Measurements from ENCODE around the gene IFIT1B. TPM values are rescaled to one million over a fixed set of nuclear protein-coding genes. Genes with fewer than 3 reads are reported as not detected.
"Not testable (repeated sequence)": the region's sequence is repeated elsewhere in the genome, so short reads cannot be mapped to it uniquely, and the experiment has no call there.

IFIT1B gene
- total RNA-seq, 1 donor from 2014 or later, result not detected

DNA sequence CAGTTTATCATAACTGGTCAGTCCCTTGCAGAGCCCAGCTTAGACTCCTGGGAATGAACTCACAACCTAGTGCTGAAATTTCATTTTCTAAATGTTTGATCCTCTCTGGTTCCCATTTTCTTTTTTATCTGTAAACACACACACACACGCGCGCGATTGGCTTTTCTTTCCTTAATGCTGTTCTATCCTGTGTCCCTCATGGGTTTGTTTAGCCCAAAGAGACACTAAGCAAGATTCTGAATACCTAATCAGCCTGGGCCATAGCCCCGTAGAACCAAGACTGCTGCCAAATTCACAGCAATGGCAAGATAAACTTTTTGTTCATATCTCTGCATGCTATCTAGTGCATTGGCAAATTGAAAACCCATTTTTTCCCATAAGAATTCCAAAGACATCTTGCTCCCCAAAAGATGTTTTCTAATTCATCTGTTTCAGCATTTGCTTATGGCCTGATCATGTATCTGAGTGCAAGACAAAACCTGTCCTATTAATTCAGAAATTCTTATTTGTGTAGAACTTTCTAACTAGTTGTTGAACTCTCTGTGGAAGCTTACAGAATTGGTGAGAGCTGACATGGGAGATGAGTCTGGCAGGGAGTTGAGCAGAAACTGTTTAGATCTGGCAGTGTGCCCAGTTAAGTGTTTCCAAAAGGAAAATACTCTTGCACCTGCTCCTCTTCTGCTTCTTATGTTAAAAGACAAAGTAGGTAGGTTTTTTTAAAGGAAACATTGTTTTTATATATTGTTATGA, 12.8 kb downstream of the IFIT1B start:
- TF ChIP-seq, protein P1, sequence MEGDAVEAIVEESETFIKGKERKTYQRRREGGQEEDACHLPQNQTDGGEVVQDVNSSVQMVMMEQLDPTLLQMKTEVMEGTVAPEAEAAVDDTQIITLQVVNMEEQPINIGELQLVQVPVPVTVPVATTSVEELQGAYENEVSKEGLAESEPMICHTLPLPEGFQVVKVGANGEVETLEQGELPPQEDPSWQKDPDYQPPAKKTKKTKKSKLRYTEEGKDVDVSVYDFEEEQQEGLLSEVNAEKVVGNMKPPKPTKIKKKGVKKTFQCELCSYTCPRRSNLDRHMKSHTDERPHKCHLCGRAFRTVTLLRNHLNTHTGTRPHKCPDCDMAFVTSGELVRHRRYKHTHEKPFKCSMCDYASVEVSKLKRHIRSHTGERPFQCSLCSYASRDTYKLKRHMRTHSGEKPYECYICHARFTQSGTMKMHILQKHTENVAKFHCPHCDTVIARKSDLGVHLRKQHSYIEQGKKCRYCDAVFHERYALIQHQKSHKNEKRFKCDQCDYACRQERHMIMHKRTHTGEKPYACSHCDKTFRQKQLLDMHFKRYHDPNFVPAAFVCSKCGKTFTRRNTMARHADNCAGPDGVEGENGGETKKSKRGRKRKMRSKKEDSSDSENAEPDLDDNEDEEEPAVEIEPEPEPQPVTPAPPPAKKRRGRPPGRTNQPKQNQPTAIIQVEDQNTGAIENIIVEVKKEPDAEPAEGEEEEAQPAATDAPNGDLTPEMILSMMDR (IDR thresholded peaks at IDR 0.05), result no peak
- Histone ChIP-seq H3K9me3 (no peaks in the 10 kb centered on the region), H3K27ac (no peak overlapping the region), H3K27me3 (no peaks in the 10 kb centered on the region), H3K4me1 (peaks cover 27% of the 10 kb centered on the region), H3K4me3 (no peak overlapping the region), H3K36me3 (no peaks in the 10 kb centered on the region)
- ATAC-seq (no peak), DNase-seq (no peak)
- intact Hi-C loops (cut with DNase I), result no loop called here

DNA sequence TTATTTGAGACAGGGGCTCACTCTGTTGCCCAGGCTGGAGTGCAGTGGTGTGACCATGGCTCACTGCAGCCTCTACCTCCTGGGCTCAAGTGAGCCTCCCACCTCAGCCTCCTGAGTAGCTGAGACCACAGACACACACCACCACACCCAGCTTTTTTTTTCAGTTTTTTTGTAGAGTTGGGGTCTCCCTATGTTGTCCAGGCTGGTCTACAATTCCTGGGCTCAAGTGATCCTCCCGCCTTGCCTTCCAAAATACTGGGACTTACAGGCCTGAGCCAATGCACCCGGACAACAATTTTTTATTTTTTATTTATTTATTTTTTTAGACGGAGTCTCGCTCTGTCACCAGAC, 13.3 kb downstream of the IFIT1B start:
- H3K36me3 ChIP-seq; H3K4me3 ChIP-seq; H3K27ac ChIP-seq; ATAC-seq; H3K27me3 ChIP-seq; H3K9me3 ChIP-seq; DNase-seq; intact Hi-C loops (cut with DNase I): not testable (repeated sequence)
- H3K4me1 ChIP-seq, result peaks cover 27% of the 10 kb centered on the region

GRCh38 chr10:89391907-89392756, 14.3 kb downstream of the IFIT1B start, which contains the start of gene IFIT1:
IFIT1 (plus strand) TSS chr10:89392623; CDS start chr10:89392713, 90 bp downstream.
- peak within 1 kb of the TSS; percentile 62 for H3K4me3 ChIP-seq
- DNase-seq (no peak), ATAC-seq (peak; percentile 95)
- peak within 1 kb of the TSS; percentile 88 for H3K27ac ChIP-seq
- intact Hi-C loops (cut with DNase I), result no loop called here
- H3K4me1 ChIP-seq, result peaks cover 27% of the 10 kb centered on the region
- H3K36me3 ChIP-seq, result no peaks in the 10 kb centered on the region
- TF ChIP-seq, protein P1 (IDR thresholded peaks at IDR 0.05), result no peak
- H3K9me3 ChIP-seq, result no peaks in the 10 kb centered on the region
- no peaks in the 10 kb centered on the region for H3K27me3 ChIP-seq

GRCh38 chr10:89392974-89393373, 15.1 kb downstream of the IFIT1B start:
- intact Hi-C loops (cut with DNase I), result no loop called here
- Histone ChIP-seq H3K4me3 (peak overlapping the region; percentile 62), H3K9me3 (no peaks in the 10 kb centered on the region), H3K36me3 (no peaks in the 10 kb centered on the region), H3K27me3 (no peaks in the 10 kb centered on the region), H3K27ac (peak overlapping the region; percentile 88), H3K4me1 (peaks cover 27% of the 10 kb centered on the region)
- DNase-seq, result no peak
- TF ChIP-seq, protein P1 (IDR thresholded peaks at IDR 0.05), result no peak
- peak; percentile 79 for ATAC-seq

GRCh38 chr10:89393898-89394297, 16.0 kb downstream of the IFIT1B start:
- H3K4me3 ChIP-seq, result peak overlapping the region; percentile 62
- TF ChIP-seq, protein P1 (IDR thresholded peaks at IDR 0.05), result no peak
- no peaks in the 10 kb centered on the region for H3K9me3 ChIP-seq
- peaks cover 27% of the 10 kb centered on the region for H3K4me1 ChIP-seq
- no peak for ATAC-seq
- no peak for DNase-seq
- H3K27me3 ChIP-seq, result no peaks in the 10 kb centered on the region
- H3K36me3 ChIP-seq, result no peaks in the 10 kb centered on the region
- H3K27ac ChIP-seq, result peak overlapping the region; percentile 88
- intact Hi-C loops (cut with DNase I), result no loop called here

DNA sequence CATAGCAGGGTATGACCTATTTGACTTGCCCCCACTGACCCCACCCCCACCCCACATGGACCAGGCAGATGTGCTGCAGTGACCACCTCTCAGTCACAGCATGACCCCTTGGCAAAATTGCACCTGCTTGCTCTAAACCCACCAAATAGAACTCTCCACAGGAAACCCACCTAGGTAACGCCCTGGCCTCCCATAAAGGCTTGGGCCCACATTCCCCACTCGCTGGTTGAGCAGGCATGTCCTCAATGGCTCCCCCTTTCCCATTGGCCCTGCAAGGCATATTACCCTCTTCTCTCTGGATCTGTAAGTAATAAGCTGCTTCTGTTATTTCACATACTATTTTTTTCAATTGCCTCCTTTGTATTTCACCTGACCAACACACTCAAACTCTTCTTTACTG, 17.3 kb downstream of the IFIT1B start:
- intact Hi-C loops (cut with DNase I), result no loop called here
- DNase-seq (no peak), ATAC-seq (no peak)
- peak overlapping the region; percentile 62 for H3K4me3 ChIP-seq
- TF ChIP-seq, protein P1 (IDR thresholded peaks at IDR 0.05), result no peak
- no peaks in the 10 kb centered on the region for H3K9me3 ChIP-seq
- no peaks in the 10 kb centered on the region for H3K36me3 ChIP-seq
- H3K27me3 ChIP-seq, result no peaks in the 10 kb centered on the region
- H3K4me1 ChIP-seq, result peaks cover 27% of the 10 kb centered on the region
- H3K27ac ChIP-seq, result no peak overlapping the region
